Mucosa of stomach (tissue), 1 donor: Measurements from ENCODE around the gene TKTL1.
"Not testable (repeated sequence)": the region's sequence is repeated elsewhere in the genome, so short reads cannot be mapped to it uniquely, and the experiment has no call there.

Experiments used
- H3K27me3 ChIP-seq: one replicate; pipeline ENCODE4 v1.7.0; 2013; ENCODE audit warnings: mild to moderate bottlenecking, low read length; ENCODE audit not compliant: control insufficient read depth, insufficient read depth
- H3K36me3 ChIP-seq: one replicate; pipeline ENCODE4 v1.7.0; 2013; ENCODE audit warnings: low read length; ENCODE audit not compliant: control insufficient read depth, insufficient read depth
- H3K4me1 ChIP-seq: one replicate; pipeline ENCODE4 v1.7.0; 2013; ENCODE audit warnings: mild to moderate bottlenecking, low read length; ENCODE audit not compliant: control insufficient read depth, insufficient read depth
- H3K4me3 ChIP-seq: one replicate; pipeline ENCODE4 v1.7.0; 2013; ENCODE audit warnings: low read length
- H3K9ac ChIP-seq: one replicate; pipeline ENCODE4 v1.7.0; 2013; ENCODE audit warnings: mild to moderate bottlenecking, low read length, moderate library complexity
- H3K9me3 ChIP-seq: one replicate; pipeline ENCODE4 v1.7.0; 2013; ENCODE audit warnings: mild to moderate bottlenecking, low read length, moderate library complexity; ENCODE audit not compliant: control insufficient read depth
- donor health status: Pancreatic carcinoma.

The TKTL1 gene

DNA sequence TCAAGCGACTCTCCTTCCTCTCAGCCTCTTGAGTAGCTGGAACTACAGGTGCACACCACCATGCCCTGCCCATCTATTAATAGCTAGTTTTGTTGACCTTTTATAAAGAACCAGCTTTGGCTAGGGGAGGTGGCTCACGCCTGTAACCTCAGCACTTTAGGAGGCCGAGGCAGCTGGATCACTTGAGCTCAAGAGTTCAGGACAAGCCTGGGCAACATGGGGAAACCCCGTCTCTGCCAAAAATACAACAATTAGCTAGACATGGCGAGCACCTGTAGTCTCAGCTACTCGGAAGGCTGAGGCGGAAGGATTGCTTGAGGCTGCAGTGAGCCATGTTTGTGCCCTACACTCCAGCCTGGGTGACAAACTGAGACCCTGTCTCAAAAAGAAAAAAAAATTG lies 2.7 kb downstream of the TKTL1 start:
- no peak overlapping the region for H3K9ac ChIP-seq
- H3K4me3 ChIP-seq: no peak overlapping the region
- H3K4me1 ChIP-seq: no peaks in the 10 kb centered on the region
- H3K9me3 ChIP-seq: no peaks in the 10 kb centered on the region
- H3K27me3 ChIP-seq: no peaks in the 10 kb centered on the region
- no peaks in the 10 kb centered on the region for H3K36me3 ChIP-seq

DNA sequence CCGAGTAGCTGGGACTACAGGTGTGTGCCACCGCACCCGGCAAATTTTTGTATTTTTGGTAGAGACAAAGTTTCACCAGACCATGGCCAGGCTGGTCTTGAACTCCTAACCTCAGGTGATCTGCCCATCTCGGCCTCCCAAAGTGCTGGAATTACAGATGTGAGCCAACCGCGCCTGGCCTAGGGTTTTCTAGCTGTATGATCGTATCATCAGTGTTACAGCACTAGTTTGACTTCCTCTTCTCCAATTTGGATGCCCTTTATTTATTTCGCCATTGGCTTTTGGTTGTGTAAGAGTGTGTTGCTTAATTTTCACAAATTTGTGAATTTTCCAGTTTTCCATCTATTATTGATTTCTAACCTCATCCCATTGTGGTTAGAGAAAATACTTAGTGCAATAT lies 5.2 kb downstream of the TKTL1 start:
- no peak overlapping the region for H3K9ac ChIP-seq
- H3K9me3 ChIP-seq: no peaks in the 10 kb centered on the region

DNA sequence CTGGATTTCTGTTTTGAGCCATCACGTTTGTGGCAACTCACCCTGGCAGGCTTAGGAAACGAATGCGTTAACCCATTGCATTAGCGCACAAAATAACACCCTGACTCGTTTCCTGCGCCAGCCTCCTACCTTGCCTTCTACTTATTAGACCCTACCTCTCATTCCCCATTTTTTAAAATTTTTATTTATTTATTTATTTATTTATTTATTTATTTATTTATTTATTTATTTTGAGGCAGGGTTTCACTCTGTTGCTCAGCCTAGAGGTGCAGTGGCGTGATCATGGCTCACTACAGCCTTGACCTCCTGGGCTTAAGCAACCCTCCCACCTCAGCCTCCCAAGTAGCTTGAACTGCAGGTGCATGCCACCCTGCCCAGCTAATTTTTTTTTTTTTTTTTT lies 7.4 kb downstream of the TKTL1 start:
- H3K9ac ChIP-seq, H3K27me3 ChIP-seq, H3K4me3 ChIP-seq, H3K4me1 ChIP-seq, H3K9me3 ChIP-seq, H3K36me3 ChIP-seq: not testable (repeated sequence)

More for the DNA sequence above, 5.2 kb downstream of the TKTL1 start:
- Histone ChIP-seq H3K4me1 (no peaks in the 10 kb centered on the region), H3K4me3 (no peak overlapping the region), H3K36me3 (no peaks in the 10 kb centered on the region), H3K27me3 (no peaks in the 10 kb centered on the region)

DNA sequence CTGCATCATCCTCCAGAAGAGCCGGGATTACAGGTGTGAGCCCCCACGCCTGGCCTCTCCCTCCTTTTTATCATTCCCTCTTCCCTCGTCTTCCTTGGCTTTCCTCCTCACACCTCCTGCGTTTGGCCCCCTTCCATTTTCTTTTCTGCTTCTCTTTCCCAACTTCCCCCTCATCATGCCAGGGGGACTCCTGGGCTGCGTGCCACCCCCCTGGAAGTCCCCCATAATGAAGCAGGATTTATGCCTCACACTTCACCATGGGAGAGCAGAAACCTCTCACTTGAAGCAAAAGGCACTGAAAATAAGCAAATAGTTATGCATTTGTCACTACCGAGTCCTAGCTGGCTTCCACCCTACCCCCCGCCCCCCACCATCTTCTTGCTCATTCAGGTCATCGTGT lies 7.9 kb downstream of the TKTL1 start:
- Histone ChIP-seq H3K27me3 (no peaks in the 10 kb centered on the region), H3K9ac (no peak overlapping the region), H3K4me1 (no peaks in the 10 kb centered on the region), H3K36me3 (no peaks in the 10 kb centered on the region), H3K9me3 (no peaks in the 10 kb centered on the region), H3K4me3 (no peak overlapping the region)

DNA sequence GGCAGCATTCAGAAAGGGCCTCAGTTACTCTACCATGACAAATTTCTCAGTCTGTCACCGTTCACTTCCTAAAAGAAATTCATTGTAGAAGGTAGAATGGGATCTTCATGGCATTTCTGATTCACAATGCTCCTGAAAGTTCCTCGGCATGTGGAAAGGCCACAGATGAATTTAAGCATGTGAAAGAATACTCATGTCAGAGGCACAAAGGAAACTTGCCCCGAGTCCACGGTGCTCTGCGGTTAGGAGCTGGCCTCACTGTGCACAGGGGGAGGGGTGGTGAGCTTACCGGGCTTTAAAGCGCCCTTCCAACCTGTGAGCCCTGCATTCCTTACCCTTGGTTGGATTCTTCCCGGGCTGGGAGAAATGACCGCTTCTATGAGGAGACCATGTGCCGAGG lies 9.3 kb downstream of the TKTL1 start:
- H3K4me1 ChIP-seq: no peaks in the 10 kb centered on the region
- no peaks in the 10 kb centered on the region for H3K27me3 ChIP-seq
- H3K9ac ChIP-seq: no peak overlapping the region
- no peaks in the 10 kb centered on the region for H3K9me3 ChIP-seq
- no peak overlapping the region for H3K4me3 ChIP-seq
- H3K36me3 ChIP-seq: no peaks in the 10 kb centered on the region

DNA sequence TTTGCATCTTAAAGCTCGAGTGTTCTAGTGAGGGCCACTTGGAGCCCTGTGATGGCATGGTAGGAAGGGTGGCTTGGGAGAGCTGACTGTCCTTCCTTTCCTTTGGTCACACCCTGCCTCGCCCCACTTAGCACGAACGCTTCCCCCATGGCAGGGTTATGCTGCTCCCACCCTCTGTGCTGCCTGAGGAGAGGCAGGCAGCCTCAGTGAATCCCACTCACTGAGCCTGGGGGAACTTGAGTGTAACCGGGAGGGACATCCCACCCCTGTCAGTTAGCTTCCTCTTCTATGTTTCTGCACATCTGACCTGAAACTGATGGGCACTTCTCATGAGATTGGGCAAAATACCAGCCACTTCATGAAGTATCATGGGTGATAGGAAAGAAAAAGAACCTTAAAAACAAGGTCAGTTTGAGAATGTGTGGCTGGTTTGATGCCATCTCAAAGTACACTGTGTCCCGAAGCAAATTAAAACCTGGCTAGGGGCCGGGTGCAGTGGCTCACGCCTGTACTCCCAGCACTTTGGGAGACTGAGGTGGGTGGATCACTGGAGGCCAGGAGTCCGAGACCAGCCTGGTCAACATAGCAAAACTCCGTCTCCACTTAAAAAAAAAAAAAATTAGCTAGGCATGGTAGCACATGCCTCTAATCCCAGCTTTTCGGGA lies 10.1 kb downstream of the TKTL1 start:
- H3K9me3 ChIP-seq: no peaks in the 10 kb centered on the region
- no peaks in the 10 kb centered on the region for H3K36me3 ChIP-seq
- no peaks in the 10 kb centered on the region for H3K4me1 ChIP-seq
- H3K27me3 ChIP-seq: no peaks in the 10 kb centered on the region
- H3K9ac ChIP-seq: no peak overlapping the region
- H3K4me3 ChIP-seq: no peak overlapping the region

DNA sequence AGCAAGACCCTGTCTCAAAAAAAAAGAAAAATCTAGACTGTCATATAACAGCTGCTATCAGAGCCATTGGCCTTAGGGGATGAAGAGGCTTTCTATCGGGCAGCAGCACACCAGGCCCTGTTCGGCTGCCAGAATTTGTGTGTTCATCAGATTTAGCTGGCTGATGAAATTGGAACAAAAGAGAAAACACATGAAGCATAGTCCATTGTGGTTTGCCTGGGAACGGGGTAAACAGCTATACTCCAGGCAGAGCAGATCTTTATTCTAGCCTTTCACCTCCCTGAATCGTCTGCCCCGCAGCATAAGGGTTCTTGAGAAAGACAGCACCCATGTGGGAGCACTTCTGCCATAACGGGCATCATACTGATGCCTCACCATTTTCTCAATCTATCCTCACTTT lies 11.6 kb downstream of the TKTL1 start:
- Histone ChIP-seq H3K27me3 (no peaks in the 10 kb centered on the region), H3K4me1 (no peaks in the 10 kb centered on the region), H3K9ac (no peak overlapping the region), H3K36me3 (no peaks in the 10 kb centered on the region), H3K9me3 (no peaks in the 10 kb centered on the region), H3K4me3 (no peak overlapping the region)

DNA sequence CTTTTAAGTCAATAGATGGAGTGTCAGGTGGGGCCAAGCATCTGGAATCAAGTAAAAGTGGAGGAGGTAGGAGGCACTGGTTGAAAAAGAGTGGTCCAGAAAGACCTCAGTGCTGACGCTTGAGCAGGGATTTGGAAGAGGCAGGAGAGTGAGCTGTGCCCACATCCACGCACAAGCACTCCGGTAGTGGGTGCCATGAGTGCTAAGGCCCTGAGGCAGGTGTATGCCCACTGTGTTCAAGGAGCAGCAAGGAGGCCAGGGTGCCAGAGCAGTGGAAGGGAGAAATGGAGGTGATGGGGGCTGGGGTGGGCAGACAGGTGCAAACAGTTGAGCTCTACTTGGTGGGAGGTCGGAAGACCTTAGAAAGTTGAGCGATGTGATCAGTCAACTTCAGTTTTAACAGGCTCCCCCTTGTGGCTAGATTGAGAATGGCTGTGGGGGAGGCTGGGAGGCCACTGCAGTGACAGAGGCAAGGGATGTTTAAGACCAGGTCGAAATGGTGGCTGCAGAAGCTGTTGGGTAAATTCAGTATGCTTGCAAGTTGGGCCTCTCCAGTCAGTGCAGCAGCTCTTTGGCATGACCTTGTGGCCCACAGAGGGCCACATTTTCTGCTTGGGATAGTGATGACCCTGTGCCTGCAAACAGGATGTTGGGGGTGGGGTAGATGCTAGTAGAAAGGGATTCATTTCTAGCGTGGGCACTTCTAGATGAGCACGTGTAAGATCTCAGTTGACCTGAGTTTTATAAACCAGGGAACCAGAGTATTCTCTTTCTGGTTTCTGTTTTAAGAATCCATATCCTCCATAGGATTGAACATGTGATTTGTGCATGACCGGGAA lies 12.7 kb downstream of the TKTL1 start:
- Histone ChIP-seq H3K9me3 (no peaks in the 10 kb centered on the region), H3K27me3 (no peaks in the 10 kb centered on the region), H3K4me1 (no peaks in the 10 kb centered on the region), H3K4me3 (no peak overlapping the region), H3K9ac (no peak overlapping the region), H3K36me3 (no peaks in the 10 kb centered on the region)

DNA sequence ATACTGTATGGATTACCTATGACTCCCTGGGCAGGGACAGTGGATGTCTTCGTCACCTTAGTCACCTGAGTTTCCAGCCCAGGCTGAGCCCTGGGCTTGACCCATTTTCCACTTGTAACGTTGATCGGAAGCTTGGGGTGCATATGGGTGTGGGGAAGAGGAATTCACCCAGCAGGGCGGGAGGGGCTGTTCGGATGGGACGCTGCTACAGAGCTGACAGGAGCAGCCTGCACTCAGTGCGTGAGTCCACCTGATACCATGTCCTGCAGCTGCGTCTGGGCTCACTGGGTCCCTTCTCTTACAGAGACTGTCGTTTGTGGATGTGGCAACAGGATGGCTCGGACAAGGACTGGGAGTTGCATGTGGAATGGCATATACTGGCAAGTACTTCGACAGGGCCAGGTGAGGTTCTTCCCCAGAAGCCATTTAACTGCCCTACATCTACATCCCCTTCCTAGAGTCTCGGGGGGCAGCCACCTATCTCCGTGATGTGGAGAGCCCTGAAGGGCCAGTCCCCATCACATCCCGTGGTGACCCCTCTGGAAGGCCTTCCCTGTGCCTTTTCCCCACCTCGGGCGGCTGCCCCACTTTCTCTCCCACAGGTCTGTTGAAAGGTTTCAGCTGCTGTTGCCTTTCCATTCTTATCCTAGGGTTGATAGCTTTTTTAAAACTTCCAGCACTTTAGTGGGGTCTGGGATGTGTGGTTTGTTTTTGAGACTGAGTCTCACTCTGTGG lies 13.6 kb downstream of the TKTL1 start:
- Histone ChIP-seq H3K4me1 (no peaks in the 10 kb centered on the region), H3K4me3 (no peak overlapping the region), H3K36me3 (no peaks in the 10 kb centered on the region), H3K9me3 (no peaks in the 10 kb centered on the region), H3K27me3 (no peaks in the 10 kb centered on the region), H3K9ac (no peak overlapping the region)

DNA sequence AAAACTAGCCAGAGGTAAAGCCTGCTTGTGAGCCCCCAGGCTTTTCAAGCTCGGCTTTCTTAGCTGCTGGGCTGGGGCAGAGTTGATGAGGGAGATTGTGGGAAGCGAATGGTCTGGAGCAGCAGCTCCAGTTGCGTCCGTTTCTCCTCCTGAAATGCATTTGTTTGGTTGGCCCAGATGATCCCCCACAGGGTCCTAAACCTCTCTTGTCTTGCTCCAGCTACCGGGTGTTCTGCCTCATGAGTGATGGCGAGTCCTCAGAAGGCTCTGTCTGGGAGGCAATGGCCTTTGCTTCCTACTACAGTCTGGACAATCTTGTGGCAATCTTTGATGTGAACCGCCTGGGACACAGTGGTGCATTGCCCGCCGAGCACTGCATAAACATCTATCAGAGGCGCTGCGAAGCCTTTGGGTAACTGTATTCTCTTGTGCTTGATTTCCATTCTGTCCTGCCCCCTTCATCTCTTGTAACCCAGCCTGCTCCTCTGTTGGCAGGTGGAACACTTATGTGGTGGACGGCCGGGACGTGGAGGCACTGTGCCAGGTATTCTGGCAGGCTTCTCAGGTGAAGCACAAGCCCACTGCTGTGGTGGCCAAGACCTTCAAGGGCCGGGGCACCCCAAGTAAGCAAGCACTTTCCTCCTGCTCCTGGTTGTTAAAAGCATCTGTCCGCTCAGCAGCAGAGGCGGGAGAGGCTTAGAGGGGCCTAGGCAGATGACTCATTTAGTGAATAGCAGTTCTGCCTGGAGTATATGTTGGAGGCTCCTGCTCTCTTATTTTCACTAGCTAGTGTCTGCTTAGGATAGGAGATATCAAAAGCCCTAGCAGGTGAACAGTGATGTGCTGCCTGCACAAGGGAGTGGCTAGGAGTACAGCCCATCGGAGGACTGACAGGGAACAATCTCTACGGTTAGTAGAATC lies 15.3 kb downstream of the TKTL1 start:
- Histone ChIP-seq H3K27me3 (no peaks in the 10 kb centered on the region), H3K9ac (no peak overlapping the region), H3K4me3 (no peak overlapping the region), H3K36me3 (no peaks in the 10 kb centered on the region), H3K4me1 (no peaks in the 10 kb centered on the region), H3K9me3 (no peaks in the 10 kb centered on the region)

DNA sequence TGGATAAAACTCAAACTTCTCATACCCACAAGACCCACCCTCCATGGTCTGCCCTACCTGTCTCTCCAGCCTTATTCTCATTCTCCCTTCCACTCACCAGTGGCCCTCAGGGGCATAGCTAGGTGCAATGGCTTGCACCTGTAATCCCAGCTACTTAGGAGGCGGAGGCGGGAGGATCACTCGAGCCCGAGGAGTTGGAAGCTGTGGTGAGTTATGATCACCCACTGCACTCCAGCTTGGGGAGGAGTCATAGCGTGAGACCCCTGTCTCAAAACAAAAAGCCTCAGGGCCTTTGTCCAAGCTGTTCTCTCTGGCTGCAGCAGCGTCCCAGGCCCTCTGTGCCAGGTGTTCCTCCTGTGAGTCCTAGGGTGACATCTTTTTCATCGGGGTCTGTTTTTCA lies 16.5 kb downstream of the TKTL1 start:
- H3K4me1 ChIP-seq: no peaks in the 10 kb centered on the region
- H3K27me3 ChIP-seq: no peaks in the 10 kb centered on the region
- no peak overlapping the region for H3K9ac ChIP-seq
- H3K9me3 ChIP-seq: no peaks in the 10 kb centered on the region
- no peaks in the 10 kb centered on the region for H3K36me3 ChIP-seq
- H3K4me3 ChIP-seq: no peak overlapping the region
